OCI-M2 (cell line): ENCODE results near the gene CFLAR.
"Not testable (repeated sequence)": the region's sequence is repeated elsewhere in the genome, so short reads cannot be mapped to it uniquely, and the experiment has no call there.

Source experiments
- DNase-seq: peaks from one replicate; lab custom pipeline; 2025; ENCODE audit not compliant: unreplicated experiment; lab: John Stamatoyannopoulos, UW

CFLAR gene

GRCh38 chr2:201118121-201118960 lies 2.4 kb downstream of the CFLAR start:
- DNase-seq = peak; percentile 15

GRCh38 chr2:201118961-201119854 lies 3.2 kb downstream of the CFLAR start:
- peak; percentile 12 for DNase-seq

- DNase-seq = no peak
Observed at GRCh38 chr2:201122276-201122675, 6.3 kb downstream of the CFLAR start.

- DNase-seq = no peak
Observed at GRCh38 chr2:201126308-201127151, 10.6 kb downstream of the CFLAR start.

- DNase-seq = no peak
Observed at GRCh38 chr2:201127152-201127511, 11.2 kb downstream of the CFLAR start.

GRCh38 chr2:201127570-201127969 lies 11.6 kb downstream of the CFLAR start:
- DNase-seq = no peak

GRCh38 chr2:201128033-201128432 lies 12.1 kb downstream of the CFLAR start:
- no peak for DNase-seq

- no peak for DNase-seq
Observed at GRCh38 chr2:201128933-201129505, 13.1 kb downstream of the CFLAR start.

- DNase-seq = no peak
Observed at GRCh38 chr2:201130524-201131186, 14.7 kb downstream of the CFLAR start.

GRCh38 chr2:201132518-201132917 lies 16.6 kb downstream of the CFLAR start:
- no peak for DNase-seq

GRCh38 chr2:201135386-201135785 lies 19.4 kb downstream of the CFLAR start:
- no peak for DNase-seq

- DNase-seq = no peak
Observed at GRCh38 chr2:201136889-201137321, 20.9 kb downstream of the CFLAR start.

GRCh38 chr2:201137505-201138400 lies 21.8 kb downstream of the CFLAR start:
- no peak for DNase-seq

- DNase-seq = no peak
Observed at GRCh38 chr2:201138401-201138970, 22.5 kb downstream of the CFLAR start.

- DNase-seq = not testable (repeated sequence)
Observed at GRCh38 chr2:201138986-201139781, 23.2 kb downstream of the CFLAR start.

GRCh38 chr2:201139836-201140604 lies 24.1 kb downstream of the CFLAR start:
- no peak for DNase-seq
